Caco-2 (cell line): ENCODE measurements around the gene OGFOD1. TPM values are rescaled to one million over a fixed set of nuclear protein-coding genes. Genes with fewer than 3 reads are reported as not detected.

Source experiments
- BruUV-seq: library from RNA; stranded (reverse); fragments of 400-500 nt; replicated peaks from 2 replicates; lab custom pipeline; 2021; lab: Mats Ljungman, UMichigan
- CTCF ChIA-PET: fragments of 300-600 bp; sonication (Branson Sonifier 250); formaldehyde crosslinking; loops from one replicate; lab custom pipeline; 2022; ENCODE audit warnings: antibody characterized with exemption; lab: Charles Lee
- POLR2A ChIA-PET: fragments of 300-600 bp; sonication (Branson Sonifier 250); formaldehyde crosslinking; loops from one replicate; lab custom pipeline; 2022; ENCODE audit warnings: antibody characterized with exemption; lab: Charles Lee
- DNase-seq, 2 experiments: peaks; one replicate each; pipeline versions ENCODE4 v3.0.0 to v3.0.0-alpha.2; 2020 to 2022
- H3K27me3 ChIP-seq: replicated peaks from 2 replicates; pipeline ENCODE4 v1.6.0; 2011; ENCODE audit warnings: low read length; ENCODE audit not compliant: control insufficient read depth, insufficient read depth
- H3K36me3 ChIP-seq: 2 replicates; pipeline ENCODE4 v1.5.1; 2011; ENCODE audit warnings: low read length; ENCODE audit not compliant: control insufficient read depth, insufficient read depth
- H3K4me1 ChIP-seq: fragments of 250-450 bp; sonication (Bioruptor Pico); 2 replicates; pipeline ENCODE4 v1.5.1; 2020; ENCODE audit warnings: mild to moderate bottlenecking
- H3K4me3 ChIP-seq: 2 replicates; pipeline ENCODE4 v1.5.1; 2011; ENCODE audit warnings: low read depth, mild to moderate bottlenecking, control low read depth, low read length
- H3K9me3 ChIP-seq: fragments of 250-450 bp; sonication (Bioruptor Pico); 2 replicates; pipeline ENCODE4 v1.5.1; 2020; ENCODE audit warnings: mild to moderate bottlenecking, moderate library complexity
- H3K27ac Mint-ChIP-seq: one replicate; pipeline ENCODE4 v1.8.0; 2022; ENCODE audit warnings: mixed read lengths; ENCODE audit not compliant: unreplicated experiment
- H3K27me3 Mint-ChIP-seq: one replicate; pipeline ENCODE4 v1.8.0; 2022; ENCODE audit warnings: mixed read lengths; ENCODE audit not compliant: insufficient read depth, unreplicated experiment
- H3K36me3 Mint-ChIP-seq: one replicate; pipeline ENCODE4 v1.8.0; 2022; ENCODE audit warnings: mild to moderate bottlenecking, mixed read lengths; ENCODE audit not compliant: insufficient read depth, unreplicated experiment
- H3K4me1 Mint-ChIP-seq: one replicate; pipeline ENCODE4 v1.8.0; 2022; ENCODE audit warnings: low read depth, mixed read lengths; ENCODE audit not compliant: unreplicated experiment
- H3K4me3 Mint-ChIP-seq: one replicate; pipeline ENCODE4 v1.8.0; 2022; ENCODE audit warnings: mild to moderate bottlenecking, moderate library complexity, mixed read lengths; ENCODE audit not compliant: unreplicated experiment
- H3K9me3 Mint-ChIP-seq: one replicate; pipeline ENCODE4 v1.8.0; 2022; ENCODE audit warnings: mixed read lengths; ENCODE audit not compliant: unreplicated experiment
- intact Hi-C: fragments of 100-400 bp; cut with micrococcal nuclease; formaldehyde crosslinking; loops from one replicate; pipeline ENCODE4 v1.10.0; 2022; ENCODE audit not compliant: unreplicated experiment
- total RNA-seq: library from RNA; stranded (reverse); gene quantifications from 2 replicates; pipeline ENCODE4 v1.2.3, GENCODE V29; 2022
- TF ChIP-seq, protein P1 (sequence below), 2 experiments: fragments of 200-600 bp in 1 of 2; IDR thresholded peaks; 1 replicate in 1 of 2; 2 replicates in 1 of 2; pipeline versions ENCODE4 v1.5.1 to v1.8.0; 2011 to 2022; ENCODE audit warnings: antibody characterized with exemption in 1 of 2, control low read depth in 1 of 2, inconsistent platforms in 1 of 2, low read depth in 1 of 2, low read length in 1 of 2, mild to moderate bottlenecking in 1 of 2, moderate library complexity in 1 of 2; ENCODE audit not compliant: insufficient read depth in 1 of 2, severe bottlenecking in 1 of 2, unreplicated experiment in 1 of 2

OGFOD1 gene
- total RNA-seq, 1 experiment from 2014 or later = 79.0 TPM

DNA sequence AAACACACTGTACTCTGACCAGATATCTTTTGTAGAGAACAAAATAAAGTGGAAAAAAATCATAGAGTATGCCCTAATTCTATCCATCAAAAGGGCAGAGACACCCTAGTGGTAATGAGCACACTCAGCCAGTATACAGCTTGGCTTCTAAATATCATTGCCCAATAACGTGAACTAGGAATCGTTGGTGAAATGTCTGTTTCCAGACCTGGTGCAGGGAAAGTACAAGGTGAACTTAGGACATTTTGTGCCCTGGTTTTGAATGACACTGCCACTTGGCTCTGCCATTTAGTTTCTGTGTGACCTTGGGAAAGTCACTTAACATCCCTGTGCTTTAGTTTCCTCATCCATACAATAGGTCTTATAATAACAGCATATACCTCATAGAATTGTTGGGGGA is 39.7 kb upstream of the OGFOD1 start:
- TSS peak; percentile 3 for BruUV-seq
- TF ChIP-seq, protein P1, sequence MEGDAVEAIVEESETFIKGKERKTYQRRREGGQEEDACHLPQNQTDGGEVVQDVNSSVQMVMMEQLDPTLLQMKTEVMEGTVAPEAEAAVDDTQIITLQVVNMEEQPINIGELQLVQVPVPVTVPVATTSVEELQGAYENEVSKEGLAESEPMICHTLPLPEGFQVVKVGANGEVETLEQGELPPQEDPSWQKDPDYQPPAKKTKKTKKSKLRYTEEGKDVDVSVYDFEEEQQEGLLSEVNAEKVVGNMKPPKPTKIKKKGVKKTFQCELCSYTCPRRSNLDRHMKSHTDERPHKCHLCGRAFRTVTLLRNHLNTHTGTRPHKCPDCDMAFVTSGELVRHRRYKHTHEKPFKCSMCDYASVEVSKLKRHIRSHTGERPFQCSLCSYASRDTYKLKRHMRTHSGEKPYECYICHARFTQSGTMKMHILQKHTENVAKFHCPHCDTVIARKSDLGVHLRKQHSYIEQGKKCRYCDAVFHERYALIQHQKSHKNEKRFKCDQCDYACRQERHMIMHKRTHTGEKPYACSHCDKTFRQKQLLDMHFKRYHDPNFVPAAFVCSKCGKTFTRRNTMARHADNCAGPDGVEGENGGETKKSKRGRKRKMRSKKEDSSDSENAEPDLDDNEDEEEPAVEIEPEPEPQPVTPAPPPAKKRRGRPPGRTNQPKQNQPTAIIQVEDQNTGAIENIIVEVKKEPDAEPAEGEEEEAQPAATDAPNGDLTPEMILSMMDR (IDR thresholded peaks at IDR 0.05; ENCODE audit: insufficient read depth in 1 of 2, low read depth in 1 of 2, low read length in 1 of 2, severe bottlenecking in 1 of 2, unreplicated experiment in 1 of 2) = no peak
- no peak for DNase-seq
- Histone ChIP-seq H3K9me3 (no peaks in the 10 kb centered on the region), H3K4me1 (no peaks in the 10 kb centered on the region), H3K4me3 (no peak overlapping the region), H3K27me3 (no peaks in the 10 kb centered on the region), H3K36me3 (0 out of 2 replicates have a peak, but pooled peaks cover 3% of the 10 kb centered on the region)
- Mint-ChIP-seq H3K4me1 (peaks cover 7% of the 10 kb centered on the region), H3K27ac (no peak overlapping the region), H3K9me3 (no peaks in the 10 kb centered on the region), H3K27me3 (no peaks in the 10 kb centered on the region), H3K36me3 (peaks cover 33% of the 10 kb centered on the region), H3K4me3 (no peak overlapping the region)
- POLR2A ChIA-PET = interaction anchor here (0.6 kb wide), 1 partner anchor 1035 kb away, joined by 5 read pairs; the partner anchor contains the start of genes CIAPIN1 and COQ9
- CTCF ChIA-PET = no interaction called here
- intact Hi-C loops = no loop called here

DNA sequence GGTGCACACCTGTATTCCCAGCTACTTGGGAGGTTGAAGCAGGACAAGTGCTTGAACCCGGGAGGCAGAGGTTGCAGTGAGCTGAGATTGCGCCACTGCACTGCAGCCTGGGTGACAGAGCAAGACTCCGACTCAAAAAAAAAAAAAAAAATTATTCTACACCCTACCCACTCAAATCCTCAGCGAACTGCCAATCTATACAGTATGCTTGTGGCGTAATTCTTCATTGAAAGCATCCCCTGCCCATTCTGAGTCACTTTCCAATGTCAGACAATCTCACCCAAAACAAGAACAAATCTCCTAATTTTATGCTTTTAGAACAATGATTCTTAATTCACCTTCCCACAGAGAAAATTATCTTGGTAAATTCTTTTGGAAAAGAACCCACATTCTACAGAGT is 38.0 kb upstream of the OGFOD1 start:
- ChIA-PET CTCF (no interaction called here), POLR2A (no interaction called here)

DNA sequence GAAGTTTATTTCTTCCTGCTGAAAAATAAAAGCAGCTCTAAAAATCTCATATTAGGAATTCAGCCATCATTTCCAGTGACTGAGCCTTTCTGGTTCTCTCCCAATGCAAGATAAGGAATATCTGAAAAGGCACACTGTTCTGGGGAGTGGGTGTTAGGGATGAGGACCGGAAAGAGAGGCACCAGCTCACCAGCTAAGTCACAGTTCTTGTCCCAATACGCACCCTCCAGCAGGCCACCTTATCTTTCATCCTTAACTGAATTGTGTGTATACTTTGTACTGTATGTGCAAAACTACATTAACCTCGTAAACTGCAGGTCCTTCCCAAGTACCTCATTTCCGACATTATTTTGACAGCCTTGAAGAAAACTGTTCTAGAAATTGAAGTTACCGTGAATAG is 37.0 kb upstream of the OGFOD1 start:
- H3K27ac Mint-ChIP-seq = no peak overlapping the region
- CTCF ChIA-PET = no interaction called here
- H3K4me1 Mint-ChIP-seq = no peaks in the 10 kb centered on the region

More for the DNA sequence above, 38.0 kb upstream of the OGFOD1 start:
- H3K27me3 ChIP-seq = no peaks in the 10 kb centered on the region
- BruUV-seq = no TSS peak
- Mint-ChIP-seq H3K4me3 (no peak overlapping the region), H3K9me3 (no peaks in the 10 kb centered on the region), H3K36me3 (peaks cover 24% of the 10 kb centered on the region), H3K27me3 (no peaks in the 10 kb centered on the region), H3K27ac (no peak overlapping the region), H3K4me1 (peaks cover 7% of the 10 kb centered on the region)
- H3K9me3 ChIP-seq = no peaks in the 10 kb centered on the region
- intact Hi-C loops = no loop called here
- 0 out of 2 replicates have a peak, but pooled peaks cover 3% of the 10 kb centered on the region for H3K36me3 ChIP-seq
- DNase-seq = no peak
- TF ChIP-seq, protein P1 (IDR thresholded peaks at IDR 0.05; ENCODE audit: insufficient read depth in 1 of 2, low read depth in 1 of 2, low read length in 1 of 2, severe bottlenecking in 1 of 2, unreplicated experiment in 1 of 2) = no peak
- H3K4me3 ChIP-seq = no peak overlapping the region
- no peaks in the 10 kb centered on the region for H3K4me1 ChIP-seq

More for the DNA sequence above, 37.0 kb upstream of the OGFOD1 start:
- Histone ChIP-seq H3K9me3 (no peaks in the 10 kb centered on the region), H3K4me3 (no peak overlapping the region), H3K4me1 (no peaks in the 10 kb centered on the region), H3K27me3 (no peaks in the 10 kb centered on the region), H3K36me3 (no peaks in the 10 kb centered on the region)
- intact Hi-C loops = no loop called here
- no peak for DNase-seq
- POLR2A ChIA-PET = no interaction called here
- no peaks in the 10 kb centered on the region for H3K9me3 Mint-ChIP-seq
- H3K4me3 Mint-ChIP-seq = no peak overlapping the region
- no peaks in the 10 kb centered on the region for H3K27me3 Mint-ChIP-seq
- BruUV-seq = no TSS peak
- peaks cover 14% of the 10 kb centered on the region for H3K36me3 Mint-ChIP-seq
- TF ChIP-seq, protein P1 (IDR thresholded peaks at IDR 0.05; ENCODE audit: insufficient read depth in 1 of 2, low read depth in 1 of 2, low read length in 1 of 2, severe bottlenecking in 1 of 2, unreplicated experiment in 1 of 2) = no peak
